CD4-positive, alpha-beta T cell treated with Interleukin-17A for 4 hours (primary cell): ENCODE results near the gene PLS1.

Source experiments
- DNase-seq: peaks from one replicate; pipeline ENCODE4 v3.0.0-alpha.2; 2020; ENCODE audit warnings: mixed read lengths

PLS1 gene

DNA sequence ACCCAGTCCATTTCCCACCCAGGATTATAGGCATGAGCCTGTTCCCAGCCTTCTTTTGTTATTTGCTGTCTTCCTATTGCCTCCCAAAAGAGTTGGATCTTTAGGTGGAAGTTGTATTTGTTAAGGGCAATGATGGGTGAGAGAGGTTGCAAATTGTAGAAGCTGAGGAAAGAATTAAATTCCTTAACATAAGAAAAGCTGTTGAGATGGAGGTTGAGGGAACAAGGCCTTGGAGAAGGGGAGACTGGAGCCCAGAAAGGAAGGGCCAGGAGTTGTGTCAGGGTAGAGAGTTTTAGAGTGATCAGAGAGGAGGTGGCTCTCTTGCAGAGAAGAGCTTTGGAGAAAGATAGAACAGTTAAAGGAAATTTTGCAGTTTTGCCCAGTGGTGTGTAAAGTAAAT, 46.8 kb downstream of the PLS1 start:
- no peak for DNase-seq

DNA sequence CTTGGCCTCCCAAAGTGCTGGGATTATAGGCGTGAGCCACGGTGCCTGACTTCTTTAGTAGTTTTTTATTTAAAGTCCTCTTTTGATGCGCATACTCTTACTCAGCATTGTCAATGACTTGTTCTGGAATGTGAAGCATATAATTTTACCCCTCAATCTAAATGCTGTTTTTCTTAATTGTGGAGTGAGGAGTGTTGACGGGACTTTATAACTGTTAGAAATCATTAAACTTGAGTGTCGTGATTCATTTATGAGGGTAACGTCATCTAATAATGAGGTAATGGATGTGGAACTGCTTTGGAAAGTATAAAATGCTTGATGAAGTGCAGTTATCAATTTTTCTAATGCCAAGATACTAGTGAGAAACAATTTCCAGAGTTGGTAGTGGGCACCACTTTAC, 48.3 kb downstream of the PLS1 start:
- DNase-seq: no peak

DNA sequence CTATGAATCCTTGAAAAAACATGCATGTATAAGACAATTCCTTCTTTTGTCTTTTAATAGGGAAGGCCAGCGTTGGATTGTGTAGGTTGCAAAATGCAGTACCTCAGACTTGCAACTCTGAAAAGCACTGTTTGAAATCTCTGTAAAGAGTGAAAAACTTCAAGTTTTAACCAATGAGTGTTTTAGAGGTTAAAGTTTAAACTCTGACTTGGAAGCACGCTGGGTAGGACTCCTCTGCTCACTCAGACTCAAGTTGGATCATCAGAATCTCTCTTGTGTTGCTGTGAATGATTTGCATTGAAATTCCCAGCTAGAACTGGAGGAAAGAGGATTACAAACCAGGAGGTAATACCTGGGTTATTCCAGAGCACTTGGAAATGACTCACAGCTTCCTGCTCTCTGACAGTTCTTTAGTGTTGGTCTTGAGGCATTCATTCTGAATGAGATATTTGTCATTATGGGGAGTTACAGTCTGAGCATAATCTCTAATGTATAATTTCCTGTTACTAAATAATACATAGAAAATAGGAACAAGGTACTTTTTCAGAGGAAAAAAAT, 49.1 kb downstream of the PLS1 start:
- no peak for DNase-seq

DNA sequence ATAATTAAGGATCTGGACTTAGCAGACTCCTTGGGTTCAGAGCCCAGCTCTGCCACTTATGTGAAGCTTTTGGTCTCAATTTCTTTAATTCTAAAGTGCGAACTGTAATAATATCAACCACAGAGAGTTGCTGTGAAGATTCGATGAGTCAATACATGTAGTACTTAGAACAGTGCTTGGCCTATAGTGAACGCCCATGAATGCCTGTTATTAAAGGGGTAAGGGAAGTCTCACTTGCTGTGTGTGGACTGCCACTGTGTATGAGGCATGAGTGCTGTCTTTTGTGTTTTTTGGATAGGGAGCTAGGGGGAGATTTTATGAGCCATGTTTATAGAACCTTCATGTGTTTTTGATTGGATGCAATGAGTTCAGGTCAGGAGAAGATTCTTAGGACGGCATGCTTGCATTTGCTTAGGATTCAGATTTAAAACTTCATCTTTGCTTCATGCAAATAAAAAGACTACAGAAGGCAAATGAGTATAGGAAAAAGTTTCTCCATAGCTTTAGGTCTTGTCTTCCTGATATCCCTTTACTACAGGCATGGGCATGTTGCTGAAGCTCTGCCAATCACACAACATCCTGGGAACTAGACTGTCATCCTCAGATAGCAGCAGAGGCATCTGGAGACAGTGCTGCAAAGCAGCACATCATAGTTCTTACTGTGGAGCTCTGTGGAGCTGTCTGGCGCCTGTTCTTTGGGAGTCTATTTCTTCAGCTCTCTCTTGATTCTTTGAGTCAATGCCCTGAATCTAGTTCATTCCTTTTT, 50.0 kb downstream of the PLS1 start:
- no peak for DNase-seq

DNA sequence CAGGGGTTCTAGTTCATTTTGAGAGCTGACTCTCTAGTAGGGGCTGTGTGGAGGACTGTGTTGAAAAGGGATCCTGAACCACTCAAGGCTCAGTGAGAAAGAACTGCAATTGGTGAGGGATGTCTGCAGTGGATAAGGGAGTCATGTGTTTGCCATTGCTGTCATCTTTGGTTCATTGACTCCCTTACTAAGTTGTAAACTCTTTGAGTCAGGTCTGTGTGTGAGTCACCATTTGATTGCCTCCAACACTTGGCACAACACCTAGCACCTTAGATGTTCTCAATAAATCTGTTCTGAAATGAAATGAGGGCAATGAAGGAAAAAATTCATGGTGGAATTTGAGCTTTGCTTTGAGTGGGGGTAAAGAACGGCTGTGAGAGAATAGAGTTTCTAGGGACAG, 51.7 kb downstream of the PLS1 start:
- DNase-seq: no peak

DNA sequence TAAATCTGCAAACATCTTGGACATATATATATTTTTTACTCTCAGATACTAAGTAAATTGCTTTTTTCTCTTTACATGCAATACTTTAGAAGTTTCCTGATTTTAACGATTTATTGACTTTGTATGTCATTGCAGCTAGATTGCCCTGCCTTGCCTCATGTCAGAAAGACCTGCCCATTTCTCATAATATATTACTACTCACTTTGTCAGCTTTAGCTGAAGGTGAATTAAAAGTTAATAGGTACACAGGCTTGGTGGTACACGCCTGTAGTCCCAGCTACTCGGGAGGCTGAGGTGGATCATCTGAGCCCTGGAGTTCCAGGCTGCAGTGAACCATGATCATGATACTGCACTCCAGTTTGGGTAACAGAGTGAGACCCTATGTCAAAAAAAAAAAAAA, 52.8 kb downstream of the PLS1 start:
- DNase-seq: no peak

DNA sequence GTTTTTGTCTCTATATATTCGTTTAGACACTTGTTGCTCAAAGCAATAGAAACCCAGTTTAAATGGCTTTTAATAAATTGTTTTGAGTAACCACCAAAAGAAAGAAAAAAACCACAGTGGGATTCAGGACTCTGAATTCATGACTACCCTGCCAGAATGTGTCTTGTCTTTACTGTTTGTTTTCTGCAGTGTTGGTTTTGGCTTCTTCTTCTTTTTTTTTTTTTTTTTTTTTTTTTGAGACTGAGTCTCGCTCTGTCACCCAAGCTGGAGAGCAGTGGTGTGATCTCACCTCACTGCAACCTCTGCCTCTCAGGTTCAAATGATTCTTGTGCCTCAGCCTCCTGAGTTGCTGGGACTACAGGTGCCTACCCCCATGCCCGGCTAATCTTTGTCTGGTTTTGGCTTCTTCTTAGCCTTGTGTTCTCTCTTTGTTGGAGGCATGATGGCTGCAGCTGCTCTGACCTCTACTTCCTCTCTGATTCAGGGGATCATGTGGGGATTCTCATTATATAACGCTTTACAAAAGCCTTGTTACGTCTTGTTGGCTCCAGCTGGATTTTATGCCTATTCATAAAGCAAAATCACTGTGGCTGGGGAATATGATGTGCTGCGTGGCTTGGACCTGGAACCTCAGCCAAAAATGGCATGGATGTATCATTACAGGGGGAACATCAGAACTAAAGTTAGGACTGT, 54.0 kb downstream of the PLS1 start:
- no peak for DNase-seq

DNA sequence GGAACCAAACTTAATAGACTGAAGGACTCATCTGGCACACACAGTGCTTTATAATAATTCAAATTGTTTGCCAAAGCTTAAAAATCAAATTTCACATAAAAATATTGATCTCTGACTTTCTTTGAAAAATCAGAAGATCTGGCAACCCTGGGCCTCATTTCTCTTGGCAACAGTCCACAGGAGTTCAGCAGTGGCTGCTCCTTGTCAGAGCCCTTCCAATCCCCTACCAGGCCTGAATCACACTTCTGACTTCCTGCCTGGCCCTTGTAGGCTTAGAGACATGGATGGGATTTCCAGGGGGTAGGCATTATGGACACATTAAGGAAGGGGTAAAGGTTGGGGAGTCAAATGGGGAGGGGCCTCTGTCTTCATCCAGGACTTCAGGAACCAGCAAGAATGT, 55.5 kb downstream of the PLS1 start:
- no peak for DNase-seq

DNA sequence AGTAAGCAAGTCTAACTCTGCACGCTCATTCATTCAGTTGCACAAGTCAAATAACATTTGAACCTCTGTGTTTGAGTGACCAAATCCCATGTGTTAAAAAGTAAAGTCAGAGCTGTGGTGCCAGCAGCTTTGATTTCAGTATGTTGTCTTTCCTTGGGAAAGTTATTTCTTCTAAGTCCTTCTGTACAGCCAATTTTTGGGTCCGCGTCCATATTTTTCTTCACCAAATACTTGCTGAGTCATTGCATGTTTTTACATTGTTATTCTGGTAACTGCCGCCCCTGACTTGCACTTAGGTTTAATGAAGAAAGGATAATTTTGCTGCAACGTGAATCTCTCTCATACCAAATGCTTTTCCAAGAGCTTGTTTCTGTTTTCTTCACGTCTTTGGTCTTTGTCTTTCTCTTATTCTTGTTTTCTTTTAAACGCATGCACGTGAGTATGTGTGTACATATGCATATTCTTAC, 56.7 kb downstream of the PLS1 start:
- DNase-seq: no peak

DNA sequence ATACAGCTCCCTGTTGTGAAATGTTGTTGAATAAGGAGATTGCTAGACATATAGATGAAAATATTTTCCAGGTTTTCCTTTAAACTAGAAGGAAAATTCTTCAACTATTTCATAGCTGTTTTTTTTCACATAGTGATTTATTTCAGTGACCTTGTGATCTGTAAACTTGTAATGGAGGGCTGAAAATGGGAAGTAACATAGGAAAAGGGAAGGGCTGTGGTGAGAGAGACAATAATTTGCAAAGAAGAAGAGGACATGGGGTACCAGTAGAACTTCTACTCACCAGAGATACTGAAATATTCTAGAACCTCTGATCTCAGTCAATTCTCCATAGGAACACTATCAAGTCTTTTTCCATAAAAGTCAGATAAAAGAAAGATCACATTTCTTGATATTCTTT, 60.4 kb downstream of the PLS1 start:
- no peak for DNase-seq

DNA sequence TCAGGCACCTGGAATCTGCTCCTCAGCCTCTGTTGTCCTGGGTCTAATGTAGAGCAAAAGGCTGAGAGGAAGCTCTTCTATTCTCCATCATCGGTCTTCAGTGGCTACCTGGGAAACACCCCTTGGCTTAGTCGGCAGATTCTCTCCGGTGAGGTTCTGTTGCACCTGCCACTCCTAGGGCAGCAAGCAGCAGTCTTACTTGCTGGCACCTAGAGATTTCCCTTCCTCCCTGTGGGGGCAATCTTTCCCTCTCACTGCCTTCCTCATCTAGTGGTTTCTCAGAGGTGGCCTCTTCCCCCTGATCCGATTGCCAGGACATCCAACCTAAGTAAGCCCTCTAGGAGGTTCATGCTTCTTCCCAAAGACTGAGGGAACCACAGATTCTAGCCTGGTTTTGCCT, 60.8 kb downstream of the PLS1 start:
- DNase-seq: no peak

DNA sequence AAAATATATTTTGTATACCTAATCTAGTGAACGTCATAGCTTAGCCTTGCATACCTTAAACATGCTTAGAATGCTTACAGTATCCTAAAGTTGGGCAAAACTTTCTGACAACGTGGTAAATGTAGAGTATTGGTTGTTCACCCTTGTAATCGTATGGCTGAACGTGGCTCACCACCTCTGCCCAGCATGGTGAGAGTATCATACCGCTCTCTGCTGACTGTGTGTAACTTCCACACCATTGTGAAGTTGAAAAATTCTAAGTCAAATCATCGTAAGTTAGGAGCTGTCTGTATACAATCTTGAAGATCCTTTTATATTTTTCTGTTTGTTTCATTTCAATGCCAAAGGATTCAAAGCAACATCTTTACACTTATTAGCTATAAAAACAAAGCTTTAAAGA, 64.2 kb downstream of the PLS1 start:
- no peak for DNase-seq

DNA sequence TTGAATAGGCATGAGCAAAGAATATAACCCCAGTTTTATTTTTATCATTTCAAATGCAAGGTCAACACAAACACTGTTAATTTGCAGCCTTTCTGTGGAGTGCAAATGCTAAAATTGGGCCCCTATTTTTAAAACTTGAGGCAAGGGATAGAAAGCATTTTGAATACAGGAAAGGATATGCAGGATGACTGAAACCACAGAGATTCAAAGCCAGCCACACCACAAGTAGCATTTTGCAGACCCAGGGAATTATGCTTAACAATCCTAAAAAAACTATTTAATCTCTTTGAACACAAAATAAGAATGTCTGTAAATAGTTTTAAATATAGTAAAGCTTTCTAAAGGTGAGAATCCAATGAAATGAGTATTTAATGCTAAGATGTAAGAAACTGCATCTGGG, 64.7 kb downstream of the PLS1 start:
- DNase-seq: no peak

DNA sequence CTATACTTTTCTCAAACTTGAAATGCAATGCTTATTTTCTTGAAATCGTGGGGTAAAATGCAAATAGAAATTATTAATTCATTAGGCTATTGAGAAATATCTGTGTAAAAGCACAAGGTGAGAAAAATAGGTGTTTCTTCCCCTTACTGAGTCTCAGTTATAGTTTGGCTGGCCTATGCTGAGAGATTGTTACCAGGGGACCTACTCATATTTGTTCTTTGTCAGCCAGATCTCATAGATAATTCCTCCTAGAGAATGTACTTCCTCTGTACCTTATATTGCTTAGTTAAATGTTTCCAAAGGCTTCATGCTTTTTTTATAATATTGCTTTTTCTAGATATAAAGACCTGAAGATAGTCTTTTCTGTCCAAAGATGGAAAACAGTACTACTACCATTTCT, 67.7 kb downstream of the PLS1 start:
- DNase-seq: no peak

DNA sequence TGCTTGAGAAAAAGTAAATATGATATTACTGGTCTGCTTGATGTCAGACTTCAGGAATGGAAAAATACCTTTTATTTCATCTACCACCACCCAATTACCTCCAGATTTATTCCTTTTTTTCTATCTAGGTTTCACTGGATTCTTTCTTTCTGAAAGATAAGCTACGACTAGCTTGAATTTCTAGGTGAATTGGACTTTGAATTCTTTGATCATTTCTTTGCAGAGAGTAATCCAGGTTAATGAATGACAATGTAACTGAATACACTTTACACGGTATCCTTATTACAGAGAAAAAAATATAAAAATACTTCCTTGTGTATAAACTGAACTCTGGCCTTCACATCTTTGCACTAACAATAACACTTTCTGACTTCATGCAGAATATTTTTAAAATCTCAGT, 68.1 kb downstream of the PLS1 start:
- DNase-seq: no peak

DNA sequence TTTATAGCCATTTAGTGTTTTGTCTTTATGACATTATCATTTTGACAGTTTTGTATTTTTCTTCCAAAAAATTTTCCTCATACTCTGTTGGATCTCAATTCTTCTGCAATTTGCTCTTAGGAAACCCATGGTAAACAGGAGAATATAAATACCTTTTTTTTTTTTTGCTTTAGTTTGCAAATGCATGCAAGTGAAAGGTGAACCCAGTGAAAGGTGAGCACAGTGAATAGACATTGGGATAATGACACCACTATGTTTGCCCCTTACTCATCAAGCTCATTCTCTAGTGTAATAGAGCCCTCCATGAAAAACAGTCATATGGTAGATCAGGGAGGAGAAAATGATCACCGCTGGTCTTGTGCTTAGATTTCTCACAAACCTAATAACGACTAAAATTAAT, 68.6 kb downstream of the PLS1 start:
- no peak for DNase-seq

DNA sequence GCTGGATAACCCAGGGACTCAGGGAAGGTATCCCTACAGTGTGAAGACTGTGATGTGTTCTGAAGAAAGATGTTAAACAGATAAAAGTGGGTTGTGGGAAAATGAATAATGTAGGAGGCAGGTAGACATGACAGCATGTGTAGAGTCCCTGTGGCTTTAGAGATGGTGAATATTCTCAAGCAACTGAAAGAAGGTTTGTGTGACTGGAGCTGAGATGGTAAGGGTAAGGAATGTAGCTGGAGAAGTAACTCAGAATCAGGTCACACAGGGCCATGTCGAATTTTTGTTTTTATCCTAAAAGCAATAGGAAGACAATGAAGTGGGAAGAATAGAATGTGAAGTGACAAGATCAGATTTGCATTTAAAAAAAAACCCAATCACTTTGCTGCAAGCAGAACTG, 73.9 kb downstream of the PLS1 start:
- DNase-seq: no peak

DNA sequence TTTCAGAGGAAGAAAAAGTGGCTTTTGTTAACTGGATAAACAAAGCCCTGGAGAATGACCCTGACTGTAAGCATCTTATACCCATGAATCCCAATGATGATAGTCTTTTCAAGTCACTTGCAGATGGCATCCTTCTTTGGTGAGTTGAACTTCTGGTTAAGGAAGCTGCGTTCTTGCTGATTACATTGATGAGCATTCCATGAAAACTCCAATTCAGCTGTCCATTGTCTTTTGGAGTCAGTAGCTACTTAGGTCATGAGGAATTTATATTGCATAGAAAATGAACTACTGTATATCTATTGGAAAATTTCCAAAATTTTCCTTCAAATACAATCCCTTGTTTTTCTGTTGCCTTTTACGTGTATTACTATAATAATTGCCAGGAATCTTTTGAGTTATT, 80.0 kb downstream of the PLS1 start:
- no peak for DNase-seq

DNA sequence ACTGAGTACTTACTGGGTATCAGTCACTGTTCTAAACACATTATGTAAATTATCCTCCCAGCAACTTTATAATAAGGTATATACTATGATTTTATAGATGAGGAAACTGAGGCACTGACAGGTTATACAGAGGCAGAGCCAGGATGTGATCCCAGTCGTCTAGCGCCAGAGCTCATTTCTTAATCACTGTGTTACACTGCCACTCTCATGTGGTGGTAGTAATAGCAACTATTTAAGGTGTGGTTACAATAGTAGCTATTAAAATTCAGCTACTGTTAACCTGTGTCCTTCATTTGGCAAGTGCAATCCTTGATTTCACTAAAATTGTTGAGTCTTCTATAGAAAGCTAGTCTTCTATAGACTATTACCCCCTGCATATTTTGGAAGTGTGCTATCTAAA, 84.5 kb downstream of the PLS1 start:
- no peak for DNase-seq

DNA sequence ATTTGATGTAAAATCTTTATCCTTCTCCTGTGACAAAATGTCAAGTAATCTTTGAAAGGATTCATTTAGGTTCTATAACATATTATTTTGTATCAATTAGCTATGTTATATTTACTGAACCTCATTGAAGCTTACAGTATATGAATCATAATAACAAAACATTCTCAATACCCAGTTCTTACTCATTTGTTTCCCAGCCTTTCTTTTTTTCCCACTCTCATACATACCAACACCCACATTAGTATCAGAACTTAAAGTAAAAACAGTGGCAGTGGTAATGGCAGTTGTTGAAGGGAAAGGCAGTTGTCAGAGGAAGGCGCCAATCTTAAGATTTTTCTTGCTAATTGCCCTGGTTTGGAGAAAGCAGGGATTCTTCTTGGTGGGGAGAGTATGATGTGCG, 94.4 kb downstream of the PLS1 start:
- no peak for DNase-seq

DNA sequence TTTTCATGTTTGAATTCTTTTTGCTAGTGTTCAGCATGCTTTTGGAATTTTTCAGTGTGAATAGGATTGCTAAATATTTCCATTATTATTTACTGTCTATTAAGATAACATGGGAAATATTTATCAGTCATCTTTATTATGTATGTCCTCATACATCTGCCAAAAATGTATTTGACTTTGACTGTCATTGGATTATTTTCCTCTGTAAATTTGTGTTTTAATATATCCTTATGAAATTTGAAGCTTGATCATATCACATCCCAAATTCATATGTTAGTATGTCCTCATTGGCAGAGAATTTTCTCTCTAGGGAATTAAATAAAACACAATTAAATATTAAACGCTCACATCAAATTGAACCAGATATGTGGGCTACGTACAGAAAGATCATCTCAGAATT, 95.3 kb downstream of the PLS1 start:
- no peak for DNase-seq

DNA sequence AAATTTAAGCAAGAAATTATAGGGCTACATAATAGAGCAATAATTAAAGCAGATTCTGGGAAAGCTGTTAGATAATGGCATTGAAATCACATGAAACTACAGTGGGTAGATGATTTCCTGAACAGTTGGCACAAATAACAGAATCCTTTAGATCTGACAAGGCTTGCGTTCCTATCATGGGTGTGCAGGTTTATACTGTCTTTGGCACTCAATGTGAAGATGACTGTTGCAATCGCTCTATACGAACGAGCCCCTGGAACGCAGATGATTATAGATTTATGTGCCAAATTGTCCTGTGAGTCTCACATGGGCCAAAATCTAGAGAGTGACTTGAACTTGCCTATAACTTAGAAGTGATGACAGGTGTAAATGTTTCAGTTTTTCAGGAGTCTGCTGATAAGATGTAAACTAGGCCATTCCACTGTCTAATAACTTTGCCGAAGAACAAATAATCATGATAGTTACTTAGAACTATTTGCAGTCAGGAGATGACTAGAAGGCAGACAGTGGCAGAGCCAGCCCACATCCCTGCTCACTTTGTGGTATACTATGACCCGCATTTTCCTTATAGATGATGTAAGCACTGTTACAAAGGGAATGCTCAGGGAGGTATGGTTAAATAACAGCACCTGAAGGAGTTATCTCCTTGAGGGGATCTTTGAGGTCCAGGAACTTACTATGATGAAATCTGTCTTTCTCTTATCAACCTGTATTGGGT, 97.1 kb downstream of the PLS1 start:
- DNase-seq: no peak

DNA sequence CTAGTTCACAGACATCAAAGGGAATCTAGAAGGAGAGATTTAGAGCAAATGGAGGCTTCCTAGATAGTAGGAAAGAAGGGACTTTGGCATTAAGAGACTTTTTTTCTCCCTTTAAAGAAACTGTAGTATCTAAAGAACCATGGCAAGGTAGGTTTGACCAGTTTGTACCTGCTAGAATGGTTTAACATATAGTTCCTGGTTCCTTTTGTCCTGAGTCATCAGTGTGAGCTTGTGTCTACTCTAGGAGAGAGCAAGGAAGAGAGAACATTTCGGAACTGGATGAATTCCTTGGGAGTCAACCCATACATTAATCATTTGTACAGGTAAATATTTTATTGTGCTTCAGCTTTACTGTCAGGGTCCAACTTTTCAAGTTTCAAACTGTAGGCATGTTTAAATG, 98.0 kb downstream of the PLS1 start:
- no peak for DNase-seq

DNA sequence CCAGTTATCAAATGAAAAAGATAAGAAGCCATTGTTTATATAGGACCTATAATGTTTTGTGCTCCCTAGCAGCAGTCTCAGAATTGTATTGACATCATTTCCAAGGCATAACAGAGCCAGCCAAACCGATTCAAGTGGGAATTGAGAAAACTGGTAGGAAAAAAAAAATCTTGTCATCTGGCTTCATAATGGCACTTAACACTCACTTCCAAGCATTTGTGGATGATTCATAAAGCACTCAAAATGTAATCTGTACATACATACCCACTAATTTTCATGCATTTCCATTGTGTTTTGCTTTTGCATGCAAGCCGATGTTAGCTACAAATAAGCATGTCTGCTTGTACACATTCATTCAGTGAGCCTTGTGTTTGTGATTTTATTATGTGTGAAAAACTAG, 109.0 kb downstream of the PLS1 start:
- DNase-seq: no peak
